Gastrocnemius medialis (tissue), 4 donors: Measurements from ENCODE around the gene STH. TPM values are rescaled to one million over a fixed set of nuclear protein-coding genes. Genes with fewer than 3 reads are reported as not detected.

Experiments used
- ATAC-seq, 2 donors: fragments of 150-250 bp; one replicate each; pipeline ENCODE4 v1.9.1; 2016
- DNase-seq, 2 donors: peaks; one replicate each; pipeline ENCODE4 v3.0.0-alpha.2; 2019
- H3K27ac ChIP-seq, 4 donors: fragments of 200-600 bp; sonication (generic); 1 replicate in 1 of 4; 2 replicates in 3 of 4; pipeline ENCODE4 v1.5.1; 2016 to 2018; ENCODE audit warnings: mild to moderate bottlenecking in 2 of 4, moderate library complexity in 1 of 4
- H3K27me3 ChIP-seq, 3 donors: fragments of 200-600 bp; sonication (generic) in 2 of 3; 1 replicate in 1 of 3; 2 replicates in 2 of 3; pipeline versions ENCODE4 v1.5.1 to v1.6.0; 2016 to 2019; ENCODE audit warnings: mild to moderate bottlenecking in 1 of 3, moderate library complexity in 1 of 3
- H3K36me3 ChIP-seq, 2 donors: fragments of 200-600 bp; sonication (generic) in 1 of 2; one replicate each; pipeline ENCODE4 v1.5.1; 2017 to 2018
- H3K4me1 ChIP-seq, 2 donors: fragments of 200-600 bp; sonication (generic) in 1 of 2; one replicate each; pipeline ENCODE4 v1.5.1; 2016 to 2017; ENCODE audit warnings: mild to moderate bottlenecking in 2 of 2
- H3K4me3 ChIP-seq, 4 donors: fragments of 200-600 bp; sonication (generic) in 3 of 4; 1 replicate in 1 of 4; 2 replicates in 3 of 4; pipeline ENCODE4 v1.5.1; 2016 to 2019; ENCODE audit warnings: mild to moderate bottlenecking in 2 of 4
- H3K9me3 ChIP-seq, 3 donors: fragments of 200-600 bp; sonication (generic) in 2 of 3; 1 replicate in 1 of 3; 2 replicates in 2 of 3; pipeline ENCODE4 v1.5.1; 2016 to 2019
- CTCF ChIP-seq, 5 experiments: fragments of 450-650 bp in 3 of 5; fragments of 200-600 bp in 2 of 5; sonication (generic) in 2 of 5; IDR thresholded peaks in 4 of 5; conservative IDR thresholded peaks in 1 of 5; 1 replicate in 4 of 5; 2 replicates in 1 of 5; pipeline ENCODE4 v1.5.1; 2016 to 2019; ENCODE audit warnings: antibody characterized with exemption in 5 of 5, mild to moderate bottlenecking in 3 of 5, moderate library complexity in 3 of 5
- POLR2A ChIP-seq, 2 donors: fragments of 450-650 bp; IDR thresholded peaks; one replicate each; pipeline ENCODE4 v1.6.1; 2017; ENCODE audit warnings: antibody characterized with exemption in 2 of 2, mild to moderate bottlenecking in 2 of 2, moderate library complexity in 2 of 2
- in situ Hi-C, 4 donors: fragments of 200-750 bp; cut with MboI; loops; one replicate each; pipeline versions ENCODE4 v1.15.0 to v1.8.0; 2017; ENCODE audit warnings: low sequenced_read_pairs in 4 of 4
- intact Hi-C: fragments of 100-400 bp; cut with DNase I; formaldehyde crosslinking; loops from one replicate; pipeline ENCODE4 v1.15.1; 2023; ENCODE audit warnings: low total_unique reads
- total RNA-seq, 4 donors: library from RNA; depleted of rRNA; stranded (reverse); fragments of >200 nt; gene quantifications; one replicate each; pipeline versions ENCODE4 v1.1.0 to v1.2.3, GENCODE V29; 2016

The STH gene
- total RNA-seq, 4 donors from 2014 or later: not detected

GRCh38 chr17:46042246-46042645 lies 43.2 kb downstream of the STH start:
- in situ Hi-C loops: loop anchor here in 3 of 4 donors (5.0 to 10.0 kb wide), 3 partner anchors 40 to 173 kb away; no protein-coding TSS in a partner anchor
- H3K9me3 ChIP-seq: no peaks in the 10 kb centered on the region
- intact Hi-C loops: no loop called here
- peaks cover 0 to 27% of the 10 kb centered on the region in 2 donors for H3K36me3 ChIP-seq
- ATAC-seq (no peak), DNase-seq (no peak)
- H3K27me3 ChIP-seq: no peaks in the 10 kb centered on the region
- peaks cover 53 to 59% of the 10 kb centered on the region in 2 donors for H3K4me1 ChIP-seq
- H3K27ac ChIP-seq: peak overlapping the region in 2 of 4 donors; percentile 7 to 74
- TF ChIP-seq POLR2A (IDR thresholded peaks at IDR 0.05) (no peak), CTCF (IDR thresholded peaks at IDR 0.05 in 4 of 5, conservative IDR thresholded peaks at IDR 0.05 in 1 of 5) (no peak)
- H3K4me3 ChIP-seq: no peak overlapping the region

- peak overlapping the region; percentile 65 to 77 (median 75) for H3K27ac ChIP-seq
- no peak for ATAC-seq
- H3K27me3 ChIP-seq: no peaks in the 10 kb centered on the region
- H3K4me3 ChIP-seq: no peak overlapping the region
- in situ Hi-C loops (loop anchor here in 3 of 4 donors (5.0 to 10.0 kb wide), 3 partner anchors 41 to 172 kb away; no protein-coding TSS in a partner anchor), intact Hi-C loops (no loop called here)
- peaks cover 51 to 59% of the 10 kb centered on the region in 2 donors for H3K4me1 ChIP-seq
- DNase-seq: no peak
- no peaks in the 10 kb centered on the region for H3K9me3 ChIP-seq
- H3K36me3 ChIP-seq: peaks cover 0 to 27% of the 10 kb centered on the region in 2 donors
- TF ChIP-seq POLR2A (IDR thresholded peaks at IDR 0.05) (no peak), CTCF (IDR thresholded peaks at IDR 0.05 in 4 of 5, conservative IDR thresholded peaks at IDR 0.05 in 1 of 5) (no peak)
Observed at GRCh38 chr17:46042925-46043324, 43.9 kb downstream of the STH start.

GRCh38 chr17:46043606-46044005 lies 44.6 kb downstream of the STH start:
- H3K36me3 ChIP-seq: peaks cover 0 to 27% of the 10 kb centered on the region in 2 donors
- DNase-seq: no peak
- intact Hi-C loops: loop anchor here (1.0 kb wide), 3 partner anchors 41 to 170 kb away; partner anchors contain the start of gene KANSL1
- TF ChIP-seq CTCF (IDR thresholded peaks at IDR 0.05 in 4 of 5, conservative IDR thresholded peaks at IDR 0.05 in 1 of 5) (no peak), POLR2A (IDR thresholded peaks at IDR 0.05) (no peak)
- no peaks in the 10 kb centered on the region for H3K9me3 ChIP-seq
- no peak for ATAC-seq
- in situ Hi-C loops: loop anchor here in 3 of 4 donors (5.0 to 10.0 kb wide), 3 partner anchors 41 to 171 kb away; no protein-coding TSS in a partner anchor
- peaks cover 45 to 58% of the 10 kb centered on the region in 2 donors for H3K4me1 ChIP-seq
- no peak overlapping the region for H3K4me3 ChIP-seq
- H3K27me3 ChIP-seq: no peaks in the 10 kb centered on the region
- H3K27ac ChIP-seq: peak overlapping the region; percentile 65 to 77 (median 75)

- intact Hi-C loops: loop anchor here (1.0 kb wide), 3 partner anchors 42 to 169 kb away; partner anchors contain the start of gene KANSL1
Observed at GRCh38 chr17:46044286-46044928, 45.4 kb downstream of the STH start.

More at GRCh38 chr17:46044286-46044928, 45.4 kb downstream of the STH start:
- in situ Hi-C loops: loop anchor here in 3 of 4 donors (5.0 to 10.0 kb wide), 3 partner anchors 42 to 170 kb away; no protein-coding TSS in a partner anchor
- H3K9me3 ChIP-seq: no peaks in the 10 kb centered on the region
- H3K27ac ChIP-seq: peak overlapping the region; percentile 65 to 77 (median 75)
- TF ChIP-seq POLR2A (IDR thresholded peaks at IDR 0.05): no peak
- peak; percentile 83 to 92 (median 89) for TF ChIP-seq CTCF (IDR thresholded peaks at IDR 0.05 in 4 of 5, conservative IDR thresholded peaks at IDR 0.05 in 1 of 5)
- H3K27me3 ChIP-seq: no peaks in the 10 kb centered on the region
- ATAC-seq (peak; percentile 86 to 89), DNase-seq (peak; percentile 80 to 84)
- H3K4me1 ChIP-seq: peaks cover 39 to 50% of the 10 kb centered on the region in 2 donors
- no peak overlapping the region for H3K4me3 ChIP-seq
- H3K36me3 ChIP-seq: peaks cover 0 to 22% of the 10 kb centered on the region in 2 donors
